HepG2 (cell line): ENCODE measurements around the gene HLA-C. TPM values are rescaled to one million over a fixed set of nuclear protein-coding genes. Genes with fewer than 3 reads are reported as not detected.

ENCODE experiments used
- ARID5B ChIP-seq: IDR thresholded peaks from 2 replicates; pipeline ENCODE4 v1.4.0; 2020; ENCODE audit warnings: mild to moderate bottlenecking, missing genetic modification reagents
- HNRNPLL ChIP-seq: fragments of 200-400 bp; formaldehyde crosslinking; IDR thresholded peaks from 2 replicates; pipeline ENCODE4 v1.6.1; 2017; ENCODE audit warnings: mild to moderate bottlenecking, low read depth, low read length; ENCODE audit not compliant: poor library complexity, severe bottlenecking
- POGK ChIP-seq: sonication (generic); formaldehyde crosslinking; conservative IDR thresholded peaks from 2 replicates; pipeline ENCODE4 v1.8.0; 2022; ENCODE audit warnings: mild to moderate bottlenecking, moderate library complexity, missing genetic modification reagents
- TBX3 ChIP-seq: fragments of 450-650 bp; IDR thresholded peaks from 2 replicates; pipeline ENCODE4 v1.6.1; 2017; ENCODE audit warnings: antibody characterized with exemption, mild to moderate bottlenecking, inconsistent platforms, borderline replicate concordance
- ZNF142 ChIP-seq: sonication (generic); formaldehyde crosslinking; IDR thresholded peaks from 2 replicates; pipeline ENCODE4 v1.4.0; 2020; ENCODE audit warnings: missing genetic modification reagents
- ZNF703 ChIP-seq: sonication (generic); formaldehyde crosslinking; IDR thresholded peaks from 2 replicates; pipeline ENCODE4 v1.5.1; 2020; ENCODE audit warnings: missing genetic modification reagents, mild to moderate bottlenecking, moderate library complexity, borderline replicate concordance
- ZNF710 ChIP-seq: sonication (generic); formaldehyde crosslinking; IDR thresholded peaks from 2 replicates; pipeline ENCODE4 v1.5.0; 2020; ENCODE audit warnings: mild to moderate bottlenecking, missing genetic modification reagents, borderline replicate concordance
- polyA plus RNA-seq, 8 experiments: library from polyadenylated mRNA; depleted of rRNA in 3 of 8; stranded (reverse) in 7 of 8; unstranded in 1 of 8; fragments of >200 nt; fragmentation: Illumina TruSeq in 4 of 8; extraction: Trizol in 4 of 8; gene quantifications; 2 replicates each; pipeline versions ENCODE4 v1.2.1 to v1.2.3, GENCODE V29; 2011 to 2016; ENCODE audit warnings: low read depth in 4 of 8, missing spikeins in 1 of 8, mixed read lengths in 1 of 8; ENCODE audit not compliant: insufficient read depth in 1 of 8
- total RNA-seq, 5 experiments: library from RNA; depleted of rRNA; stranded (reverse); fragments of >200 nt; fragmentation: Illumina TruSeq; extraction: Trizol; gene quantifications; 2 replicates each; pipeline ENCODE4 v1.2.3, GENCODE V29; 2016; ENCODE audit warnings: low read depth in 1 of 5

The HLA-C gene
- total and polyA plus RNA-seq, 2 of the 13 experiments (the other 11 are each of a cell fraction or from before 2014, with no cell fraction given), result 77.1 to 155 TPM

- no peak for TF ChIP-seq ARID5B (CRISPR knock-in tag)
- TF ChIP-seq TBX3, result no peak
- no peak for TF ChIP-seq HNRNPLL
- no peak for TF ChIP-seq ZNF710 (CRISPR knock-in tag)
- TF ChIP-seq ZNF703, result no peak
- no peak for TF ChIP-seq POGK (CRISPR knock-in tag)
- no peak for TF ChIP-seq ZNF142
These were observed 22.2 kb upstream of the HLA-C start (continued) for GRCh38 chr6:31294056-31294455.
